CD14-positive monocyte (primary cell): Measurements from ENCODE around the gene CHST12. TPM values are rescaled to one million over a fixed set of nuclear protein-coding genes. Genes with fewer than 3 reads are reported as not detected.

Source experiments
- DNase-seq, 3 donors: peaks; one replicate each; pipeline ENCODE4 v3.0.0-alpha.2; 2011 to 2022
- H2AFZ ChIP-seq: 2 replicates; pipeline ENCODE4 v1.6.0; 2012; ENCODE audit warnings: mild to moderate bottlenecking, low read depth, low read length, inconsistent platforms; ENCODE audit not compliant: insufficient read depth, poor library complexity, severe bottlenecking
- H3K27ac ChIP-seq, 2 donors: 1 replicate in 1 of 2; 2 replicates in 1 of 2; pipeline ENCODE4 v1.5.1; 2012 to 2013; ENCODE audit warnings: low read length in 2 of 2, control low read depth in 1 of 2, inconsistent platforms in 1 of 2, low read depth in 1 of 2, mild to moderate bottlenecking in 1 of 2
- H3K27me3 ChIP-seq, 2 donors: one replicate each; pipeline versions ENCODE4 v1.6.0 to v1.6.1; 2011 to 2013; ENCODE audit warnings: low read length in 2 of 2; ENCODE audit not compliant: control insufficient read depth in 2 of 2, insufficient read depth in 2 of 2
- H3K36me3 ChIP-seq, 2 donors: replicated peaks in 1 of 2; 1 replicate in 1 of 2; 2 replicates in 1 of 2; pipeline versions ENCODE4 v1.5.1 to v1.6.1; 2012 to 2013; ENCODE audit warnings: low read length in 2 of 2, control low read depth in 1 of 2, inconsistent platforms in 1 of 2, mild to moderate bottlenecking in 1 of 2; ENCODE audit not compliant: insufficient read depth in 2 of 2, control insufficient read depth in 1 of 2
- H3K4me1 ChIP-seq, 2 donors: 1 replicate in 1 of 2; 2 replicates in 1 of 2; pipeline versions ENCODE4 v1.5.1 to v1.6.1; 2012 to 2013; ENCODE audit warnings: low read length in 2 of 2, control low read depth in 1 of 2, inconsistent platforms in 1 of 2, mild to moderate bottlenecking in 1 of 2, moderate library complexity in 1 of 2; ENCODE audit not compliant: insufficient read depth in 2 of 2, control insufficient read depth in 1 of 2
- H3K4me2 ChIP-seq: replicated peaks from 2 replicates; pipeline ENCODE3; 2012; ENCODE audit warnings: low read length, moderate library complexity, mild to moderate bottlenecking; ENCODE audit not compliant: poor library complexity, severe bottlenecking; ENCODE audit errors: extremely low read depth
- H3K4me3 ChIP-seq, 3 experiments: fragments of 200-600 bp in 1 of 3; sonication (generic) in 1 of 3; replicated peaks in 1 of 3; 1 replicate in 2 of 3; 2 replicates in 1 of 3; pipeline ENCODE4 v1.5.1; 2011 to 2013; ENCODE audit warnings: low read length in 3 of 3, mild to moderate bottlenecking in 3 of 3, control low read depth in 2 of 3, low read depth in 2 of 3, inconsistent platforms in 1 of 3, moderate library complexity in 1 of 3
- H3K79me2 ChIP-seq: 2 replicates; pipeline ENCODE4 v1.6.0; 2012; ENCODE audit warnings: mild to moderate bottlenecking, control low read depth, inconsistent platforms, low read length, moderate library complexity; ENCODE audit not compliant: insufficient read depth
- H3K9ac ChIP-seq: 2 replicates; pipeline ENCODE4 v1.6.0; 2017; ENCODE audit warnings: low read length, mild to moderate bottlenecking; ENCODE audit not compliant: insufficient read depth, poor library complexity, severe bottlenecking
- H3K9me3 ChIP-seq, 2 donors: replicated peaks in 1 of 2; 1 replicate in 1 of 2; 2 replicates in 1 of 2; pipeline versions ENCODE4 v1.5.1 to v1.6.1; 2012 to 2013; ENCODE audit warnings: low read length in 2 of 2, control low read depth in 1 of 2; ENCODE audit not compliant: control insufficient read depth in 1 of 2, insufficient read depth in 1 of 2
- H4K20me1 ChIP-seq: 2 replicates; pipeline ENCODE4 v1.6.0; 2012; ENCODE audit warnings: mild to moderate bottlenecking, low read length, control low read depth, moderate library complexity; ENCODE audit not compliant: insufficient read depth
- H3K27ac Mint-ChIP-seq, 7 donors: one replicate each; pipeline ENCODE4 v1.8.0; 2020; ENCODE audit warnings: mild to moderate bottlenecking in 7 of 7, mixed read lengths in 7 of 7, moderate library complexity in 6 of 7, inconsistent platforms in 2 of 7
- H3K27me3 Mint-ChIP-seq, 3 donors: one replicate each; pipeline ENCODE4 v1.8.0; 2021 to 2022; ENCODE audit warnings: low read depth in 3 of 3, mild to moderate bottlenecking in 3 of 3, mixed read lengths in 3 of 3, moderate library complexity in 3 of 3, inconsistent platforms in 1 of 3
- H3K36me3 Mint-ChIP-seq, 2 donors: one replicate each; pipeline ENCODE4 v1.8.0; 2020; ENCODE audit warnings: mixed read lengths in 2 of 2, inconsistent platforms in 1 of 2, mild to moderate bottlenecking in 1 of 2
- H3K4me1 Mint-ChIP-seq: one replicate; pipeline ENCODE4 v1.8.0; 2020; ENCODE audit warnings: mild to moderate bottlenecking, mixed read lengths
- H3K4me3 Mint-ChIP-seq, 2 donors: one replicate each; pipeline ENCODE4 v1.8.0; 2020; ENCODE audit warnings: mild to moderate bottlenecking in 2 of 2, mixed read lengths in 2 of 2, moderate library complexity in 1 of 2
- H3K9me3 Mint-ChIP-seq, 7 donors: one replicate each; pipeline ENCODE4 v1.8.0; 2020 to 2022; ENCODE audit warnings: mixed read lengths in 7 of 7, mild to moderate bottlenecking in 6 of 7, moderate library complexity in 6 of 7, inconsistent platforms in 2 of 7
- CTCF ChIP-seq: fragments of 200-600 bp; IDR thresholded peaks from one replicate; pipeline ENCODE4 v1.8.0; 2022; ENCODE audit warnings: antibody characterized with exemption, mild to moderate bottlenecking
- WGBS: methylation state at CpG from one replicate; pipeline ENCODE4 v1.1.5; 2013; ENCODE audit warnings: missing lambda C conversion rate; ENCODE audit not compliant: insufficient coverage; 5-methylcytosine and 5-hydroxymethylcytosine counted together
- intact Hi-C, 2 donors: fragments of 100-400 bp; cut with micrococcal nuclease; formaldehyde crosslinking; loops; one replicate each; pipeline versions ENCODE4 v1.15.0 to v1.15.1; 2023
- polyA plus RNA-seq, 3 donors: library from polyadenylated mRNA; depleted of rRNA in 1 of 3; unstranded in 2 of 3; stranded (reverse) in 1 of 3; fragments of 300-500 nt in 2 of 3; fragments of >200 nt in 1 of 3; fragmentation: Illumina TruSeq in 2 of 3; gene quantifications; 1 replicate in 2 of 3; 2 replicates in 1 of 3; pipeline ENCODE4 v1.2.3, GENCODE V29; 2012 to 2021

Gene CHST12
- polyA plus RNA-seq, 3 donors: 5.8 to 10.6 (median 7.5) TPM

- no peak for DNase-seq
- H3K4me3 Mint-ChIP-seq: no peak overlapping the region
- peaks cover 9% of the 10 kb centered on the region in 2 donors for H3K4me1 ChIP-seq
Observed at GRCh38 chr7:2386964-2387669, 16.3 kb upstream of the CHST12 start.

More at GRCh38 chr7:2386964-2387669, 16.3 kb upstream of the CHST12 start:
- H3K4me3 ChIP-seq: no peak overlapping the region
- peaks cover 15% of the 10 kb centered on the region for H3K4me1 Mint-ChIP-seq
- H3K9ac ChIP-seq: no peak overlapping the region
- 99% methylated on average over 13 of the region's 17 CpGs for WGBS
- H3K27me3 Mint-ChIP-seq: peaks cover 0 to 17% (median 3%) of the 10 kb centered on the region in 3 donors
- no peaks in the 10 kb centered on the region for H3K79me2 ChIP-seq
- H4K20me1 ChIP-seq: peaks cover 1% of the 10 kb centered on the region
- TF ChIP-seq CTCF: no peak
- peaks cover 3 to 6% of the 10 kb centered on the region in 2 donors for H3K36me3 Mint-ChIP-seq
- no peaks in the 10 kb centered on the region for H3K9me3 ChIP-seq
- intact Hi-C loops: no loop called here
- H3K27ac ChIP-seq: no peak overlapping the region
- peaks cover 0 to 2% (median 0%) of the 10 kb centered on the region in 7 donors for H3K9me3 Mint-ChIP-seq
- no peak overlapping the region for H3K27ac Mint-ChIP-seq
- H3K4me2 ChIP-seq: no peak overlapping the region
- H2AFZ ChIP-seq: no peak overlapping the region
- peaks cover 1 to 6% of the 10 kb centered on the region in 2 donors for H3K36me3 ChIP-seq
- no peaks in the 10 kb centered on the region for H3K27me3 ChIP-seq
